22Rv1 (cell line): ENCODE measurements around the gene MAGI2.

Experiments used
- H3K27ac ChIP-seq: fragments of 450-650 bp; 2 replicates; pipeline ENCODE4 v1.5.1; 2017
- ZFX ChIP-seq: fragments of 450-650 bp; IDR thresholded peaks from 2 replicates; pipeline ENCODE4 v1.6.1; 2017; ENCODE audit warnings: antibody characterized with exemption, borderline replicate concordance
- TF ChIP-seq, protein P1 (sequence below): fragments of 450-650 bp; IDR thresholded peaks from 2 replicates; pipeline ENCODE4 v1.5.1; 2017; ENCODE audit warnings: mild to moderate bottlenecking

MAGI2 gene

DNA sequence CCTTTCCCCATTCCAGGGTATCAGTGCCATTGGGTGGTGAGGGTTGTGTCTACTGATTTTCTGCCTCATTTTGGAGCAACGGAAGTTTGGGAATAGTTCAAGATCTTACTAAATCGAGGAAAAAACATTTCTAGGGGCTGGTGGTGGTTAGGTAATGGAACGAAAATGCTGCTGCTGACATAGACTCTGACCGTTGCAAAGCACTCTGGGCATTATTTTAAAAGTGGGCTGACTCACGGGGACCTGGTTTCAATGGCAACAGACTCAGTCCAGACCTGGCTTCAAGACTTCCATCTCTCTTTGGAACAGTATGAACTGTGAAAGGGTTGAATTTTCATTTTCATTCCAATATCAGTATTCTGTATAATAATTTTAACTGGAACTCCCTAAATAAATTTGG, 1370.9 kb downstream of the MAGI2 start:
- no peak for TF ChIP-seq ZFX
- TF ChIP-seq, protein P1, sequence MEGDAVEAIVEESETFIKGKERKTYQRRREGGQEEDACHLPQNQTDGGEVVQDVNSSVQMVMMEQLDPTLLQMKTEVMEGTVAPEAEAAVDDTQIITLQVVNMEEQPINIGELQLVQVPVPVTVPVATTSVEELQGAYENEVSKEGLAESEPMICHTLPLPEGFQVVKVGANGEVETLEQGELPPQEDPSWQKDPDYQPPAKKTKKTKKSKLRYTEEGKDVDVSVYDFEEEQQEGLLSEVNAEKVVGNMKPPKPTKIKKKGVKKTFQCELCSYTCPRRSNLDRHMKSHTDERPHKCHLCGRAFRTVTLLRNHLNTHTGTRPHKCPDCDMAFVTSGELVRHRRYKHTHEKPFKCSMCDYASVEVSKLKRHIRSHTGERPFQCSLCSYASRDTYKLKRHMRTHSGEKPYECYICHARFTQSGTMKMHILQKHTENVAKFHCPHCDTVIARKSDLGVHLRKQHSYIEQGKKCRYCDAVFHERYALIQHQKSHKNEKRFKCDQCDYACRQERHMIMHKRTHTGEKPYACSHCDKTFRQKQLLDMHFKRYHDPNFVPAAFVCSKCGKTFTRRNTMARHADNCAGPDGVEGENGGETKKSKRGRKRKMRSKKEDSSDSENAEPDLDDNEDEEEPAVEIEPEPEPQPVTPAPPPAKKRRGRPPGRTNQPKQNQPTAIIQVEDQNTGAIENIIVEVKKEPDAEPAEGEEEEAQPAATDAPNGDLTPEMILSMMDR, result no peak
- H3K27ac ChIP-seq, result no peak overlapping the region

DNA sequence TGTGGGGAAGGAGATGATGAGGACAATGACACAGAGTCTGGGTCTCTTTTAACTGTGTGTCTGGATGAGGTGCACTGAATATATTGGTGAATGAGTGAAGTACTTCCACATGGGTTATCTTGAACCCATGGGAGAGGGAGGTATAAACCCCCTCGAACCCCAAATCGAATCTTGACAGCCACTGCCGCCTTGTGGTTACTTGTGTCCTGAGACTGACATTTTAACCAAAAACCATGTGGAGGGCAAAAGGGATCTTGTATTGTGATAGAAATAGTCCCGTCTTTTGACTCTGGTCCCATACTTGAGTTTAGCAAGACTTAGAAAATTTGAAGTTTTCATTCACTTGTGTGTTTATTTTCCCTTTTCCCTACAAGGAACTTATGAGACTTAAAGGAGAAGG, 1371.6 kb downstream of the MAGI2 start:
- H3K27ac ChIP-seq, result no peak overlapping the region

DNA sequence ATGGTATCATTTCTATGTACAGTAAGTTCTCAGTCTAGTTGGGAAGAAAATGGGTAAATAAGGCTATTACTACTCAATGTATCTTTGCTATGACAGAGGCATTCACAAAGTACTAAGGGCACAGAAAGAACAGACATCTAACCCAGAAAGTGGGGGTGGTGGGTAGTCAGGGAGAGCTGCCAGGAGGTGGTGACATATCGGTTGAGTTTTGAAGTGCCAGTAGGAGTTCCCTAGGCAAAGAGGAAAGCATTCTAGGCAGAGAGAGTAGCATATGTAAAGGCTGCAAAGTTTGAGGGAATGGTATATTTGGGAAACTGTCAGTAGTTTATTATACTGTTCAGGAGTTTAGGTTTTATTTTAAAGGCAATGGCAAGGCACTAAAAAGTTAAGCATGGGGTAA, 1372.1 kb downstream of the MAGI2 start:
- TF ChIP-seq ZFX, result no peak
- TF ChIP-seq, protein P1, result no peak
- no peak overlapping the region for H3K27ac ChIP-seq

More for the DNA sequence above, 1371.6 kb downstream of the MAGI2 start:
- TF ChIP-seq, protein P1, result no peak
- no peak for TF ChIP-seq ZFX

DNA sequence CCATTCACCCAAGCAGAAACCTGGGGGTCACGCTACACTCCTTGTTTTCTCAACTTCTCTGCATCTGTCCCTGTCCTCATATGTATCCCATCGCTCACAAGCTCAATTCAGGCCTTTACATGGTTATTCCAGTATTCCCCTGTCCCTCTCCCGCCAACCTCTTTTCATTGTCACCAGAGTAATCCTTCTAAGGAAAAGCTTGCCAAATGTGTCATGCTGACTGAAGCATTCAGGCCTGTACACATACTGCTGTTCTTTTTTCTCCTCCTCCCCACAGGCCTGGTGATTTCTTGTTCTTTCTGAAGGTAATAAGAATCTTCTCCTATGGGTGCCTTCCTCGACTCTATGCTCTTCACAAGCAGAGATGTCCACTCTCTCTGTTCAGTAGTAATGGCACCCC, 1372.7 kb downstream of the MAGI2 start:
- TF ChIP-seq ZFX, result no peak
- TF ChIP-seq, protein P1, result no peak
- no peak overlapping the region for H3K27ac ChIP-seq

DNA sequence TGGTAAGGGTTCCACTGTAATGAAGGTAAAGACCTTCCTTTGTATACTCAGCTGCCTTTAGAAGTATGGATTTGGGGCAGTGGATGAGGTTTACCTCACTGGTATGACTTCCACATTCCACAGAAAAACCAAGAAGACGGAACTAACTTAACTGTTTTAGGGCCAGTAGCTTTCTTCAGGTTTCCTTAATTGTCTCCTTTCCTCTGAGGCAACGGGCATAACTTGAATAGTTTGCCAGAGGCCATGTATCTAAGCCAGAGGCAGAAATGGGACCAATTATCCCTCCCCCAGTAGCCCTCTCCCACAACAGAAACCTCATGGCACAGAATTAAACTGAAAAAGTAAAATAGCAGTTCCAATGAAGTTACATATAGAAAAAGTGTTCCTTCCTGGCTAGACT, 1373.2 kb downstream of the MAGI2 start:
- H3K27ac ChIP-seq, result no peak overlapping the region
- no peak for TF ChIP-seq ZFX
- TF ChIP-seq, protein P1, result no peak

DNA sequence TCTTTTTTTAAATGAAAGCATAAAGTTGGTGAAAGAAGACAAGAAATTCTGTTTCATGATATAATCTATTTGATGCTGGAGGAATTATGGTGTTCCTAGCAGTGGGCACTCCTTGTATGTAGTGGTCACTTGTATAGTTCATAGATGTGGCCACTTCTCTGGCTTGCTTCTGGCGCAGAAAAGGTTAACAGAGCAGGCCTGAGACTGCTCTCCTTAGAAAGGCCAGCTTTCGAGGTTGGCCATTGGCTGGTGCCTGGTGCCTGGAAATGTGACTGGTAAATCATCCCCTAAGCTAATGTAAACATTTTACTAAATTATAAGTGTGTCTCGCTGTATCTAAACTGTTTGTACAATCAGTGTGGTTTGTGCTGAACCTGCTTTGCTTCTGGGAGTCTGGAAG, 1378.8 kb downstream of the MAGI2 start:
- TF ChIP-seq, protein P1, result no peak
- no peak for TF ChIP-seq ZFX
- no peak overlapping the region for H3K27ac ChIP-seq

DNA sequence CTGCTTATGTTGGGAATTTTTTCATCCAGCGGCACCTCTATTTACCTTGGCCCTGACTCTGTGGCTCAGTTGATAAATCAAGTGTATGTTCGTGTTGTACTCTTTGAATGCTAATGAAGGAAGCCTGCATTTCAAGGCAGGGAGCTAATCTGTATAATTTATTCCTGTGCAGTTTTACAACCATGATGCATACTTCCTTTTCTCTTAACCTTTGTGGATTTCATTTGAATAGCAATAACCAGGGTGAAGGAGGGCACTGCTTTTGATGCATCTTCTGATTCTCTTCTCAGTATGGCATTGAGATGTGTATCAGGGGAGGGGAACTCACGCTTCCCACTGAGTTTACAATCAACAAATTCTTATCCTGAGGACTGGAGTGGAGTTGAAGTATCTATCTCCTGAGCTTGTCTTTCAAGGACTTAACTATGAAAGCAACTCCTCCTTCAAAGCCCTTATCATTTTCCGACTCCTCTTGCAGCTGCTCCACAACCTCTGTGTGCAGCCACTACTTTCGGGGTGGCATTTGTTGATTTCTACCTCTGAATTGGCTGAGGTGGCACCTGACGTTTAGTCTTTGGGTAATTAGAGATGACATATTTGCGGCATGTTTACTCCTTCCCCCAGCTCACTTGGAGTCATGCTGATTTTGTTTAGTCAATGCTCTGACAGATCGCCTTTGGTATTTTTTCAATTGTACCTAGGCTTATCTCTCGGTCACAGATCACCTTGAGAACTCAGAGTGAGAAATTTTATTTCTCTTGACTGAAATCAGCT, 1379.7 kb downstream of the MAGI2 start:
- no peak overlapping the region for H3K27ac ChIP-seq
- TF ChIP-seq, protein P1, result no peak
- TF ChIP-seq ZFX, result no peak
